SK-N-MC (cell line): ENCODE measurements around the gene MDFIC2.

Experiments
- EZH2 ChIP-seq: fragments of 200-600 bp; sonication (generic); IDR thresholded peaks from one replicate; pipeline ENCODE4 v1.6.1; 2017; ENCODE audit warnings: antibody characterized with exemption
- FOXP2 ChIP-seq: optimal IDR thresholded peaks from 2 replicates; pipeline ENCODE3; 2011; ENCODE audit warnings: mild to moderate bottlenecking, moderate library complexity; ENCODE audit not compliant: insufficient read depth; ENCODE audit errors: extremely low read length, control extremely low read depth
- POLR2AphosphoS5 ChIP-seq: IDR thresholded peaks from 2 replicates; pipeline ENCODE4 v1.6.1; 2012; ENCODE audit warnings: mild to moderate bottlenecking, low read depth, low read length, borderline replicate concordance

DNA sequence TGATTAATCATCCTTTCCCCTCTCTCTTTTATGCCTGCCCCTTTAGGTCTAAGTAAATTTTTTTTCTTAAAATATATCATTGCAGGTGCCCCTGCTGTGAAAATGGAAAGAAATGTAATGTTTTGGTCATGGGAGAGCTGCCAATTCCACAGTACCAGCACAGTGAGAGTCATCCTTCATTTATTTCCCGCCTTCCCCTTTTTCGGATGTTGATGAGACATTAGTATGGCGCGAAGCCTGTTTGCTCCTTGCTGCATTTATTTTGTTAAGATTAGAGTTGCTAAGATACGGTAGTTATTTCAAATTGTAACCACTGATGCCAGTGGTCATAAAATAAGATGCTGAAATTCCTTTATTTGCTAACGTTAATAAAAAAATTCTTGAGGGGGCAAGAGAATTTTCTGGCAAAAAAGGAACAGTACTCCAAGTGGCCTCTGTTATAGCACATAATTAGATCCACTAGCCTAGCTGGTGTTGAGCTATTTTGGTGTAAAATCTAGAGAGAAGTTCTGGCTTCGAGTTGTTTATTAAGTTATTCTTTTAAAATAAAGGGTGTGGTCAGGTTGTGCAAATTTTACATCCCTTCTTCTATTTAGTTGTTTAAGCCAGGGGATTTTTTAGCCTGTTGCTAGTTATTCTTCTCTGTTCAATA, 62.8 kb downstream of the MDFIC2 start:
- TF ChIP-seq POLR2AphosphoS5 (no peak), EZH2 (no peak), FOXP2 (no peak)
